ENCODE measurements around the gene MAMDC2.

GRCh38 chr9:70101265-70101664 is 57.6 kb downstream of the MAMDC2 start:
- TF ChIP-seq CTCF (conservative IDR thresholded peaks at IDR 0.05 in 1 of 2, IDR thresholded peaks at IDR 0.05 in 1 of 2; ENCODE audit: extremely low read depth in 1 of 2, insufficient read depth in 1 of 2, low read depth in 1 of 2, low read length in 2 of 2) (no peak), EZH2 (IDR thresholded peaks at IDR 0.05; ENCODE audit: borderline replicate concordance, low read length) (no peak)

Measured in mammary epithelial cell (primary cell).